GM12878 (cell line): Measurements from ENCODE around the gene GBP6.

ENCODE experiments used
- EZH2 ChIP-seq: IDR thresholded peaks from 2 replicates; pipeline ENCODE4 v1.6.1; 2012; ENCODE audit warnings: low read depth, mild to moderate bottlenecking, control low read depth, inconsistent platforms, low read length, borderline replicate concordance; ENCODE audit not compliant: control insufficient read depth
- TCF7 ChIP-seq: IDR thresholded peaks from 2 replicates; pipeline ENCODE4 v1.6.1; 2014; ENCODE audit warnings: antibody characterized with exemption, borderline replicate concordance

DNA sequence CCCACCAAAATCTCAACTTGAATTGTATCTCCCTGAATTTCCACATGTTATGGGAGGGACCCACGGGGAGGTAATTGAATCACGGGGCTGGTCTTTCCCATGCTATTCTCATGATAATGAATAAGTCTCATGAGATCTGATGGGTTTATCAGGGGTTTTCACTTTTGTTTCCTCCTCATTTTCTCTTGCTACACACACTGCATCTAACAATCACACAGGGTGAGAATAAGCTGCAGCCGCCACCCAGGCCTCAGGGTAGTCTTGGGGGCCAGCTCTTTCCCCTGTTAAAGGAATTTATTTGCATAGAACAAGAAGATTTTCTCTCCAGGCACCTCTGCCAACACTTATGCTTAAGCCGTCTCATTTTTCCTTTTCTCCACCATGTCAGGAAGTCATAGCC, 26.0 kb upstream of the GBP6 start:
- TF ChIP-seq EZH2 (no peak), TCF7 (no peak)
